ENCODE data around the gene SH3RF1. TPM values are rescaled to one million over a fixed set of nuclear protein-coding genes. Genes with fewer than 3 reads are reported as not detected.

SH3RF1 gene
- total and polyA plus RNA-seq, 2 of the 13 experiments (the other 11 are each of a cell fraction or from before 2014, with no cell fraction given) = 3.1 to 3.2 TPM

- TF ChIP-seq ZNF17 (CRISPR knock-in tag; IDR thresholded peaks at IDR 0.05) (no peak), ZNF430 (CRISPR knock-in tag; IDR thresholded peaks at IDR 0.05) (no peak)
Measured at GRCh38 chr4:169260217-169260866, 10.4 kb downstream of the SH3RF1 start (continued).

GRCh38 chr4:169259271-169259670 lies 11.5 kb downstream of the SH3RF1 start:
- 95% methylated on average over 6 of the region's 6 CpGs for WGBS (ENCODE audit: low lambda C conversion rate)
- Histone ChIP-seq H2AFZ (ENCODE audit: low read length) (no peak overlapping the region), H3K27ac (ENCODE audit: extremely low read length, insufficient read depth, low read length) (no peak overlapping the region), H3K9ac (ENCODE audit: insufficient read depth, low read depth, low read length) (no peak overlapping the region), H3K79me2 (ENCODE audit: insufficient read depth, low read length) (peaks cover 15% of the 10 kb centered on the region), H3K36me3 (replicated peaks in 1 of 2; ENCODE audit: control insufficient read depth in 1 of 2, insufficient read depth in 2 of 2, low read length in 2 of 2) (peaks cover 4% of the 10 kb centered on the region in 2 experiments; a peak in 3 of 5 replicates), H3K4me3 (replicated peaks in 1 of 3; ENCODE audit: insufficient read depth in 1 of 3, low read depth in 2 of 3, low read length in 3 of 3) (no peak overlapping the region), H3K4me2 (ENCODE audit: low read depth, low read length) (no peak overlapping the region), H3K27me3 (ENCODE audit: control insufficient read depth in 1 of 2, insufficient read depth in 2 of 2, low read length in 2 of 2) (no peaks in the 10 kb centered on the region), H3K4me1 (ENCODE audit: insufficient read depth, low read length) (peaks cover 42% of the 10 kb centered on the region), H4K20me1 (ENCODE audit: insufficient read depth, low read length) (no peaks in the 10 kb centered on the region), H3K9me3 (ENCODE audit: low read length) (no peaks in the 10 kb centered on the region)
- intact Hi-C loops (cut with micrococcal nuclease; ENCODE audit: unreplicated experiment) = no loop called here
- no TSS peak for BruUV-seq (replicated peaks)
- POLR2A ChIA-PET = no interaction called here
- ATAC-seq = no peak
- CTCF ChIA-PET (ENCODE audit: low intra/inter-chr PET ratio, low total read pairs) = no interaction called here
- no peak for FAIRE-seq
- no peak for DNase-seq (ENCODE audit: low spot score)
- in situ Hi-C loops (cut with HindIII; ENCODE audit: extremely low pct_ligation_motif_present, low pct_unique_long_range_greater_than_20kb) = no loop called here
- no peak for TF ChIP-seq ZNF639 (CRISPR knock-in tag; conservative IDR thresholded peaks at IDR 0.05)
- TF ChIP-seq MED1 (CRISPR knock-in tag; IDR thresholded peaks at IDR 0.05) = no peak
- no peak for TF ChIP-seq ZBTB25 (CRISPR knock-in tag; IDR thresholded peaks at IDR 0.05)
- TF ChIP-seq EED (CRISPR knock-in tag; IDR thresholded peaks at IDR 0.05) = no peak
- TF ChIP-seq HOXA9 (CRISPR knock-in tag; IDR thresholded peaks at IDR 0.05; ENCODE audit: borderline replicate concordance) = no peak
- no peak for TF ChIP-seq ZBTB20 (CRISPR knock-in tag; IDR thresholded peaks at IDR 0.05; ENCODE audit: borderline replicate concordance, low read depth)
- TF ChIP-seq ZNF589 (CRISPR knock-in tag; conservative IDR thresholded peaks at IDR 0.05) = no peak
- no peak for TF ChIP-seq SNAPC2 (CRISPR knock-in tag; IDR thresholded peaks at IDR 0.05)
- TF ChIP-seq ZNF468 (CRISPR knock-in tag; IDR thresholded peaks at IDR 0.05) = no peak
- no peak for TF ChIP-seq MNT (IDR thresholded peaks at IDR 0.05)
- no peak for TF ChIP-seq ZKSCAN1 (IDR thresholded peaks at IDR 0.05; ENCODE audit: low read length)
- TF ChIP-seq IKZF5 (CRISPR knock-in tag; IDR thresholded peaks at IDR 0.05) = no peak
- no peak for TF ChIP-seq DNMT1 (CRISPR knock-in tag; IDR thresholded peaks at IDR 0.05)

Data from HepG2 (cell line).